ENCODE measurements around the gene MBP.

MBP gene

GRCh38 chr18:77054606-77055428, 77.8 kb downstream of the MBP start:
- in situ Hi-C loops (cut with MboI; ENCODE audit: low sequenced_read_pairs): loop anchor here (10.0 to 25.0 kb wide), 2 partner anchors 50 to 157 kb away; no protein-coding TSS in a partner anchor

GRCh38 chr18:77054288-77054605, 78.3 kb downstream of the MBP start:
- in situ Hi-C loops (cut with MboI; ENCODE audit: low sequenced_read_pairs): loop anchor here (10.0 to 25.0 kb wide), 2 partner anchors 49 to 158 kb away; no protein-coding TSS in a partner anchor

- in situ Hi-C loops (cut with MboI; ENCODE audit: low sequenced_read_pairs): loop anchor here (10.0 to 25.0 kb wide), 2 partner anchors 49 to 159 kb away; no protein-coding TSS in a partner anchor
These were observed 78.8 kb downstream of the MBP start for GRCh38 chr18:77053616-77054287.

GRCh38 chr18:77052983-77053309, 79.6 kb downstream of the MBP start:
- in situ Hi-C loops (cut with MboI; ENCODE audit: low sequenced_read_pairs): loop anchor here (10.0 to 25.0 kb wide), 2 partner anchors 48 to 159 kb away; no protein-coding TSS in a partner anchor

GRCh38 chr18:77052297-77052982, 80.1 kb downstream of the MBP start:
- in situ Hi-C loops (cut with MboI; ENCODE audit: low sequenced_read_pairs): loop anchor here (10.0 to 25.0 kb wide), 2 partner anchors 48 to 160 kb away; no protein-coding TSS in a partner anchor

GRCh38 chr18:77051581-77052296, 80.8 kb downstream of the MBP start:
- in situ Hi-C loops (cut with MboI; ENCODE audit: low sequenced_read_pairs): loop anchor here (10.0 to 25.0 kb wide), 2 partner anchors 47 to 161 kb away; no protein-coding TSS in a partner anchor

- in situ Hi-C loops (cut with MboI; ENCODE audit: low sequenced_read_pairs): loop anchor here (10.0 to 25.0 kb wide), 2 partner anchors 45 to 162 kb away; no protein-coding TSS in a partner anchor
These were observed 82.6 kb downstream of the MBP start for GRCh38 chr18:77049938-77050337.

GRCh38 chr18:77047803-77048419, 84.7 kb downstream of the MBP start:
- in situ Hi-C loops (cut with MboI; ENCODE audit: low sequenced_read_pairs): no loop called here

- in situ Hi-C loops (cut with MboI; ENCODE audit: low sequenced_read_pairs): no loop called here
These were observed 85.6 kb downstream of the MBP start for GRCh38 chr18:77046994-77047393.

GRCh38 chr18:77046409-77046808, 86.2 kb downstream of the MBP start:
- in situ Hi-C loops (cut with MboI; ENCODE audit: low sequenced_read_pairs): no loop called here

- in situ Hi-C loops (cut with MboI; ENCODE audit: low sequenced_read_pairs): no loop called here
These were observed 86.9 kb downstream of the MBP start for GRCh38 chr18:77045677-77046076.

GRCh38 chr18:77044866-77045664, 87.5 kb downstream of the MBP start:
- in situ Hi-C loops (cut with MboI; ENCODE audit: low sequenced_read_pairs): no loop called here

- in situ Hi-C loops (cut with MboI; ENCODE audit: low sequenced_read_pairs): no loop called here
These were observed 88.9 kb downstream of the MBP start for GRCh38 chr18:77043541-77044280.

- in situ Hi-C loops (cut with MboI; ENCODE audit: low sequenced_read_pairs): no loop called here
These were observed 90.0 kb downstream of the MBP start for GRCh38 chr18:77042583-77042982.

GRCh38 chr18:77039196-77040130, 93.1 kb downstream of the MBP start:
- in situ Hi-C loops (cut with MboI; ENCODE audit: low sequenced_read_pairs): no loop called here

GRCh38 chr18:77038182-77038858, 94.3 kb downstream of the MBP start:
- in situ Hi-C loops (cut with MboI; ENCODE audit: low sequenced_read_pairs): no loop called here

- in situ Hi-C loops (cut with MboI; ENCODE audit: low sequenced_read_pairs): no loop called here
These were observed 95.0 kb downstream of the MBP start for GRCh38 chr18:77037567-77037966.

Data from HL-60/S4 treated with phorbol 12-myristate 13-acetate at 8.2 ng/mL for 4 days and 3 days (cell line).